ENCODE measurements around the gene HACE1.
"Not testable (repeated sequence)": the region's sequence is repeated elsewhere in the genome, so short reads cannot be mapped to it uniquely, and the experiment has no call there.

Gene HACE1

DNA sequence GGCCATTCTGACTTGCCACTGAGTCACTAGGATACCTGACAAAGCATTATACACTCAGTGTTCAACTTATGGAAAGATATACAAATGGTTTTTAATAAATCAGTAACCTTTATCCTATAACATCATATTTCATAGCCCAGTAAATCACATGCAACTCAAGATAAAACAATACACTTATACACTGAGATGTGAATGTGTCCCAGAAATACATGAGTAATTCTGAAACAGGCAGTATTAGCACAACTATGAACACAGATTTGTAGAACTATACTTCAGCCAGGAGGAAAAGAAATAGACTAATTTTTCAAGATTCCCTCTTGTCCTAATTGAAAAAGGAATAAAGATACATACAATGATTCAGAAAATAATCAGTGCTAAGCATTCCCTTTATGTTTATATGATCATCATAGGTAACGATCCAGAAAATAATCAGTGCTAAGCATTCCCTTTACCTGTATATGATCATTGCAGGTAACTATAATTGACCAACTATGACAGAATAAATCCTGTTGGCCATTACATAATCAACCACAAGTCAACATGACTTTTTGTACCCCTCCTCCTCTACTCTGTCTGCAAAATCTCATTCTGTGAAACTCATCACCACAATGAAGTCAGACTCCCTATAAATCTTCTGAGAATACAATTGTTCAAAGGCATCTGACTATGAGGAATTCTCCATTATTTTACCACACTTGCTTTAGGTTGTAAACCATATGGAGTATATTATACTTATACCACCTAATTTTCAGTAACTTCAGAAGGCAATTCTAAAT is 30.3 kb downstream of the HACE1 start:
- DNase-seq: no peak

DNA sequence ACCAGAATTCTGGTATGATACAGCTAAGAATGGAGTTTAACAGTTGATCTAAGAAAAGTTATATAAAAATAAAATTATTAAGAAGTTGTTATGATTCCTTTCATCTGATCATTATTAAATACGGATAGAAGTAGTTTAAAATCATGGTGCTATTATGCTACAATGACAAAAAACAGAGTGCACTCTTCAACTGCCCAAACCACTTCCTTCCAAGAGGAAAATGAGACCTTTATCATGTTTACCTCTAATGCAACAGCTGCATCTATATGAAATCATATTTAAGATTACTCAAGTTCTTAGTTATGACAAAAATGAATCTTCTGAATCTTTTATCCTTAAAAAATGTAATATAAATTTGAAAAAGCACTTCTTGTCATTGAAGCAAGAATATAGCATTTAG is 31.2 kb downstream of the HACE1 start:
- DNase-seq: no peak

DNA sequence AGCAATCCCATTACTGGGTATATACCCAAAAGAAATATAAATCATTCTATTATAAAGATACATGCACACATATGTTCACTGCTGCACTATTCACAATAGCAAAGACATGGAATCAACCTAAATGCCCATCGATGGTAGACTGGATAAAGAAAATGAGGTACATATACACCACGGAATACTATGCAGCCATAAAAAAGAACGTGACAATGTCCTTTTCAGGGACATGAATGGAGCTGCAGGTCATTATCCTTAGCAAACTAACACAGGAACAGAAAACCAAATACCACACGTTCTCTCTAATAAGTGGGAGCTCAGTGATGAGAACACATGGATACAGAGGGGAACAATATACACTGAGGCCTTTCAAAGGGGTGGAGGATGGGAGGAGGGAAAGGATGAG is 38.9 kb downstream of the HACE1 start:
- not testable (repeated sequence) for DNase-seq

DNA sequence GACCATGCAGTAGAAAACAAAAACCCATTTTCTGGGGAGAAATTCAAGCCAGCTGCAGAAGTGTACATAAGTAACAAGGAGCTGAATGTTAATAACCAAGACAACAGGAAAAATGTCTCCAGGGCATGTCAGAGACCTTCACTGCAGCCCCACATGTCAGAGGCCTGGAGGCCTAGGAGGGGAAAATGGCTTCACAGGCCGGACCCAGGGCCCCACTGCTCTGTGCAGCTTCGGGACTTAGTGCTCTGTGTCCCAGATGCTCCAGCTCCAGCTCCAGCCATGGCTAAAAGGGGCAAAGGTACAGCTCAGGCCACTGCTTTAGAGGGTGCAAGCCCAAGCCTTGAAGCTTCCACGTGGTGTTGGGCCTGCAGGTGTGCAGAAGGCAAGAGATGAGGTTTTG is 43.6 kb downstream of the HACE1 start:
- no peak for DNase-seq

DNA sequence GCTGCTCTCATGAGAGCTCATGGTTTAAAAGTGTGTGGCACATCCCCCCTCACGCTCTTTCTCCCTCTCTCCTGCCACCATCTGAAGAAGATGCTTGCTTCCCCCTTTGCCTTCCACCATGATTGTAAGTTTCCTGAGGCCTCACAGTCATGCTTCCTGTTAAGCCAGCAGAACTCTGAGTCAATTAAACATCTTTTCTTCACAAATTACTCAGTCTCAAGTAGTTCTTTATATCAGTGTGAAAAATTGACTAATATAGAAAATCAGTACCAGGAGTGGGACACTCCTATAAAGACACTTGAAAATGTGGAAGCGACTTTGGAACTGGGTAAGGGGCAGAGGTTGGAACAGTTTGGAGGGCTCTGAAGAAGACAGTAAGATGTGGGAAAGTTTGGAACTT is 45.0 kb downstream of the HACE1 start:
- DNase-seq: no peak

DNA sequence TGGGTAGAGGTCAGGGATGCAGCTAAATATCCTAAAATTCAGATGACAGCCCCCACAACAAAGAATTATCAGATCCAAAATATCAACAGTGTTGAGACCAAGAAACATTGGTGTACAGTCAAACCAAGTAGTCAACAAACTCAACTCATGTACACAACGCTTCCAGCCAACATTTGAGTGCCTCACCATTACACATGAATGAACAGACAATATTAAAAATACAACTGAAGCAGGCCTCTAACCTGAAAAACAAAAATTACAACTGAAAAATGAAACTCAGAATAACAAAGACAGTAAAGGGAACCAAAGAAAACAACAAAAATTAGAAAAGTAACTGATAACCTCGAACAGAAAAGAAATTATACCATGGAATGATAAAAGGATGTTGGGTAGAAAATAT is 46.2 kb downstream of the HACE1 start:
- DNase-seq: no peak

DNA sequence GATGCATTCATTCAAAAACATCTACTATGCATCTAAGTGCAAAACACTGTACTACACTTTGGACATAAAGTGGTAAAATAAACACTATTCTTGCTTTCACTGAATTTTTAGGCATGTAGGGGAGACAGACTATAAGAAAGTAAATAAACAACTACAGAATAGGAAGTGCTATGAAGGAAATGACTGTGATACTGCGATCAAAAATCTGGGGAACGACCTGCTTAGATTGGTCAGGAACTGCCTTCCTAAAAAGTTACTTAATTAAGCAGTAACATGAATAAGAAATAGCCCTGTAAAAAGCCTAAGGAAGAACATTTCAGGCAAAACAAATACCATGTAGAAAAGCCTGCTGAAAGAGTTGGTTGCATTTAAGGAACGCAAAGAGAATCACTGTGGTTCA is 50.6 kb downstream of the HACE1 start:
- no peak for DNase-seq

DNA sequence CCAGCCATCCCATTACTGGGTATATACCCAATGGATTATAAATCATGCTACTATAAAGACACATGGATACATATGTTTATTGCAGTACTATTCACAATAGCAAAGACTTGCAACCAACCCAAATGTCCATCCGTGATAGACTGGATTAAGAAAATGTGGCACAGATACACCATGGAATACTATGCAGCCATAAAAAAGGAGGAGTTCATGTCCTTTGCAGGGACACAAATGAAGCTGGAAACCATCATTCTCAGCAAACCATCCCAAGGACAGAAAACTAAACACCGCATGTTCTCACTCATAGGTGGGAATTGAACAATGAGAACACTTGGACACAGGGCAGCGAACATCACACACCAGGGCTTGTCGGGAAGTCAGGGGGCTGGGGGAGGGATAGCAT is 54.4 kb downstream of the HACE1 start:
- not testable (repeated sequence) for DNase-seq

DNA sequence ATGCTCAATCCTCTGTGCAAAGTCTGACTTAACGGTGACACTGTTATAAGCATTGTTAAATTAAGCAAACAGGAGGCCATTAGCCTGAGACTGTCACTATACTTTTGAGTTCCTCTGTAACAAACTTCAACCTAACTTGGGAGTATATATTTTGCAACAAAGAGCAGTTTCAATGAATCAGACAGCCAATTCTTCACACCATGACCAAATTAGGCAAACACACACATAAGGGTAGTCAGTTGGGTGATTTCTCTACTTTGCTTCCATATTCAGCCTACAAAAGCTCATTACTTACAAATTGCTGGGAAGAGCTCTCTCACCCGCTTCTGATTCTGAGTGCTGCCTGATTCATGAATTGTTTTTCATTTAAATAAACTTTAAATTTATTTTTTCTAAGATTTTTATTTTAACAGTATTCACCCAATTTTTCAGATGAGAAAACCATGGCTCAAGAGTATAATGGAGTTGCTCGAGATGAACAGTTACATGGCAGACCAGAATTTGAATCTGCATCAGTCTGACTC is 60.5 kb downstream of the HACE1 start:
- no peak for DNase-seq

DNA sequence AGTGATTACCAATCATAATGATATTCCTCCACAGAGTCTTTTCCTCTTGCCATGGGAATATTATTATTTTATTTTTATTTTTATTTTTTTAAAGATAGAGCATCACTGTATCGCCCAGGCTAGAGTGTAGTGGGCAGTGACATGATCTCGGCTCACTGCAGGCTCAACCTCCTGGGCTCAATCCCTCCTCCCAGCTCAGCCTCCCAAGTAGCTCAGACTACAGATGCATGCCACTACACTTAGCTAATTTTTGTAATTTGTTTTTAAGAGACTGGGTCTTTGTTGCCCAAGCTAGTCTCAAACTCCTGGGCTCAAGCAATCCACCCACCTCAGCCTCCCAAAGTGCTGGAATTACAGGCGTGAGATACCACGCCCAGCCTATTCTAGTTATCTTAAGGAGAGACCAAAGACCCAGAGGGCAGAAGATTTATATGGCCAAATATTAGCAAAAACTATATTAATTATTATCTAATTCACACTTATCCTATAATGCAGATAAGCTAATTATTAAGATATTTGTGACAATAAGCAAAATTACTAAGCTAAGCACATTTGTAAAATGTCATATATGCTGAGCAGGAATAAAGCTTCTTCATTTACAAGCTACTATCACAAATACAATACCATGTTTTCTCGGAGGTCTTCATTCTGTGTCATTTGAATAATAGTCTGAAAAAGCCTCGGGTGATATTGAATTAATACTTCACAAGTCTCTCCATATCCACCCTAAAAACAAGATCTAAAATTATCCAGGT is 63.5 kb downstream of the HACE1 start:
- DNase-seq: no peak

DNA sequence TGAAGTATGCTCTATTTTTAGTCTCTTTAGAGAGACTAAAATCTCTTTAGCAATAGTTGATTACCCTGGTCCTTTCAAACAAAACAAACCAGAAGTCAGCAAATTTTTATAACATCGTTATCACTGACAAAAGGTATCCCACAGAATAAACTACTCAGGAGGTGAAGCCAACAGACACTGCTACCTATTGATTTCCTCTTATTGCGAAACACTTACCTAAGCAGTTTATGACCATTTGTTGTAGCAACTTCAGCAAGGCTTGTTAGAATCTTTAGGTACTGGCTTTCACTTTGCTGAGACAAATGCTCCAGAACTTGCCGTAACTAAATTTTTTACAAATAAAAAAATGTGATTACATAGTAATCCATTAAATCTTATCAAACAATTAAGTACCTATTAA is 64.4 kb downstream of the HACE1 start:
- no peak for DNase-seq

DNA sequence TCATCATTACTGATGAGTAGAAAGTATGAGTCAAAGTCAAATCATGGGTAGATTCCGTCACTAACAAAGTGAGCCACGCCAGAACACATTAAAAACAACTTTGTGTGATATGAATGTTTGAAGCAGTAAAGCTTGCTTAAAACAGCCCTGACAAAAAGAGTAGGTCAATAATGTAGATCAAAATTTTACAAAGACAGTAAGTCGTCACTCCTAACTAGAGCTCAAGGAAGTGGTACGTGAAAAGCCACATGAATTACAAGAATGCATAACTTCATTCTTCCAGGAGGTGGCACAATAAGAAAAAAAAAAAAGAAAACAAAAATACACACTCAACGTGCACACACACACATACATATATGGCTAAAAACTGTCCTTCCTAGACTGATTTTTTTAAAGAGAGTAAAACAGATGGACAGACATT is 69.9 kb downstream of the HACE1 start:
- no peak for DNase-seq

DNA sequence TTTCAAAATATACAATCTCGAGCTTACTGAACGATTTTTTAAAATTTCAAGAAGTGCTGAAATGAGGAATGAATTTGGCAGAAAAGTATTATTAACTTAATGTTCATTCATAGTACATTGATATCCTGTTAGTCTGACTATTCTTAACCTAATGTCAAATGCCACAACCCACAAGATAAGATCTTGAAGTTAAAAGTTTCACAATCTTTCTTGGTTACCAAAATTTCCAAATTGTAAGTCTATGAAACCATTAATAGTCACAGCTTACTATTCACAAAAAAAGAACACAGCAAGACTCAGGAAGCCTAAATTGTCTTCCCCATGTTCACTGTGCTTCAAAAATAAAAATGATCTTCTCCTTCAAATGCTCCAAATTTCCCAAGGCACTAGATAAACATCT is 71.3 kb downstream of the HACE1 start:
- no peak for DNase-seq

DNA sequence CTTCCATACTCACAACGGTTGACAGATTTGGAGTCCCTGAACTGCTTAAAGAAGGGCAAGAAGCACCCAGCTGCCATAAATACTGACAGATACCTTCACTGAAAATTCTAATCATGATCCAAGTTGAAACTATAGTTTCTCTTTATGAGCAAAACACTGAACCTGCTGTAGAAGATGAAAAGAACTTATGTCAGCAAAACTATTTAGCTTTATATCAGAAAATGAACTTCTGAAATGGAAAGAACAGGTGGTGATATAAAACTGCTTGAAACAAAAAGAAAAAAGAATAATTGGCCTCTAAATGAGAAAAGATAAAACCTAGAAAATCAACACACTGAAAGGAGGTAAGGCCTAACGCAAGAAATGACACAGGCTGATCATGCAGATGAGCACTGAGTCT is 72.4 kb downstream of the HACE1 start:
- DNase-seq: no peak

DNA sequence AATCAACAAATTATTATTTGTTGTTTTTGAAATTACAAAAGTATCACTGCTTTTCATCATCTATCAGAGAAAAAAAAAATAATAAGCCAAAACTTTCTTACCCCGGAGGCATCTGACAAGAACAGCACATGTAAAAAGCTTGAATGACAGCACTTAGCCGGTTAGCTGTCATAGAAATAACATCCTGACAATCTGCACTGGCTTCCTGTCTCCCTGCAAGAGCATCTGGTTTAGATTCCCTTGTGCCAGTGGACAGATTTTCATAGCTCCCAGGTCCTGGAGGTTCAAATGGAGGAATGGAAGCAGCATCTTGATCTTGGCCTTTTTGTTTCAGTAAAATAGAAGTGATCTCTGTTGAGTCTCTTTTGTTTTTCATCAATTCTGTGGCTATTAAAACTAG is 74.8 kb downstream of the HACE1 start:
- no peak for DNase-seq

DNA sequence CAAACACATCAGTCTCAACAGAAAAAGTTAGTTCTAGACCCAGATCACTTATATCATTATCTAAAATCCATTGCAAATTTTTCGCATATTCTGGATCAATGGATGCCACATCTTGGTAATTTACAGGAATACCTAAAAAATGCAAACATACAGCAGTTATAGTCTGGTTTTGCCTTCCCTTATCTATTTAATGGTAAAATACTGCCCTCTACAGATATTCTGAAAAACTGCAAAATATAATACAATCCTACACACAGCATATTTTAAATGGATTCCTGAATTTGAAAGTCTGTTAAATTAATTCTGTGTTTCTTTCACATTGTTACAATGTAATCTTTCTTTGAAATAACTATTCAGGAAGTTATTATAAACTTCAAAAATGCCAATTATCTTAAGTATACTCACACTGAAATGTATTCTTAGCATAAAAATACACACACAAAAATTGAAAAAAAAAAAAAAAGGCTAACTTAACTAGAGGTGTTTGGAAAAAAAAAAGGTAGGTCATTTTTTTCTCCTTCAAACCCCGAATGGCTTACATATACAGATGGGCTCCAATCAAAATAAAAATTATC is 88.4 kb downstream of the HACE1 start:
- DNase-seq: no peak

DNA sequence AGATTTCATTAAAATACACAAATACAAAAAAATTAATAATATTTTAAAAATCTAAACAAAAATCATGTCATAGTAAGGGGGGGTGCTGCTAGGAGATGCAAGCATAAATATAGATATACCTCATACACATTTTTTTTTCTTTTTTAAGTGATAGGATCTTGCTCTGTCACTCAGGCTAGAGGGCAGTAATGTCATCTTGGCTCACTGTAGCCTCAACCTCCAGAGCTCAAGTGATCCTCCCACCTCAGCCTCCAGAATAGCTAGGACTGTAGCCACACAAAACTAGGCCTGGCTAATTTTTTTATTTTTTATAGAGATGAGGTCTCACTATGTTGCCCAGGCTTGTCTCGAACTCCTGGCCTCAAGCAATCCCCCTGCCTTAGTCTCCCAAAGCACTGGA is 90.8 kb downstream of the HACE1 start:
- no peak for DNase-seq

DNA sequence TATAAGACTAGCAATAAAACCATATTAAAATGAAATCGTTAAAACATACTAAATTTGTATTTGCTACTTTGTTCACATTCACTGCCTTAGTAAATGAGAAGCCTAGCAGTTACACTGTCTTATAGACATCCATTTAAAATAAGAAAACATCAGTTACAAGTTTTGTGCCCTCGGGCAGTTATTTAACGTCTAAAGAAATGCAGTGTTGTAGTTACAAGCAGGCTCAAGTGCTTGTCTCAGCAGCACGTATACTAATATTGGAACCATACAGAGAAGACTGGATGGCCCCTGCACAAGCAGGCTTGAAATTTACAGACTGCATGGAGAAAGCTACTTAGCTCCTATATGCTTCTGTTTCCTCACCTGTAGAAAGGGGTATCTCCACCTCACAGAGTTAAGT is 93.1 kb downstream of the HACE1 start:
- DNase-seq: no peak

DNA sequence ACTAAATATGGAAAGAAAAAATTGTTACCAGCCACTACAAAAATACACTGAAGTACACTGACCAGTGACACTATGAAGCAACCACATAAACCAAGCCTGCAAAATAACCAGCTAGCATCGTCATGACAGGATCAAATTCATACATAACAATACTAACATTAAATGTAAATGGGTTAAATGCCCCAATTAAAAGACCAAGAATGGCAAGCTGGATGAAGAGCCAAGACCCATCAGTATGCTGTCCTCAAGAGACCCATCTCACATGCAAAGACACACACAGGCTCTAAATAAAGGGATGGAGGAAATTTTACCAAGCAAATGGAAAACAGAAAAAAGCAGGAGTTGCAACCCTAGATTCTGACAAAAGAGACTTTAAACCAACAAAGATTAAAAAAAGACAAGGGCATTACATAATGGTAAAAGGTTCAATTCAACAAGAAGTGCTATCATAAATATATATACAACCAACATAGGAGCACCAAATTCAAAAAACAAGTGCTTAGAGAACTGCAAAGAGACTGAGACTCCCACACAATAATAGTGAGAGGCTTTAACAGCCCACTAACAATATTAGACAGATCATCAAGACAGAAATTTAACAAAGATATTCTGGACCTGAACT is 104.8 kb downstream of the HACE1 start:
- DNase-seq: no peak

DNA sequence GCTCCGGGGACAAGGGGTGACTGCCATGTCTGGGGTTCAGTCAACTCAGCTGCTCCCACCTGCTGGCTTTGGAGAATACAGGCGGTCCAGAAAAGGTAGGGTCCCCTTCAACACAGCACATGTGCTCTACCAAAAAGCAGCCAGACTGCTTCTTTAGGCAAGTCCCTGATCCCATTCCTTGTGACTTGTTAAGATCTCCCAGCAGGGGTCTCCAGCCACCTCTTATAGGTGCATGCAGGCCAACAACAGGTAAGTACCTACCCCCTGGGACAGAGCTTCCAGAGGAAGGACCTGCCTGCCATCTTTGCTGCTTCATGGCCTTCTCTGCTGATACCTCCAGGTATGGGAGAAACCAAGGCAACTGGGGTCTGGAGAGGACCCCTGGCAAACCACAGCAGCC is 106.5 kb downstream of the HACE1 start:
- no peak for DNase-seq

DNA sequence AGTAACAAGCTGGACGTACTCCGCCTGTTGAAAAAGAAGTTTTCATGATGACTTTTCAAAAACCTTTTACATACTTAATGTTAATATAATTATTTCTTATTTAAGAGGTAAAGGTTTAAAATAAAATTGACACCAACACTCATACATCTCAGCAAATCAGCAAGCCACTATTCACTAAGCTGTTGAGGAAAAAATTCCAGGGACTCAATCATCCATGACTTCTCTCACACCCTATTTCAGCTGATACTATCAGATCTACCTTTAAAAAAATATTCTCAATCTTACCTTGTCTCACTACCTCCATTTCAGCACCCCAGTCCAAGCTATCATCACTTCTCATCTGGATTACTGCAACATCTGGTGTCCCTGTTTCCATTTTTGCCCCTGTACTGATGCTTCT is 109.3 kb downstream of the HACE1 start:
- DNase-seq: no peak

DNA sequence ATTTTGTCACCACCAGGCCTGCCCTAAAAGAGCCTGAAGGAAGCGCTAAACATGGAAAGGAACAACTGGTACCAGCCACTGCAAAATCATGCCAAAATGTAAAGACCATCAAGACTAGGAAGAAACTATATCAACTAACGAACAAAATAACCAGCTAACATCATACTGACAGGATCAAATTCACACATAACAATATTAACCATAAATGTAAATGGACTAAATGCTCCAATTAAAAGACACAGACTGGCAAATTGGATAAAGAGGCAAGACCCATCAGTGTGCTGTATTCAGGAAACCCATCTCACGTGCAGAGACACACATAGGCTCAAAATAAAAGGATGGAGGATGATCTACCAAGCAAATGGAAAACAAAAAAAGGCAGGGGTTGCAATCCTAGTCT is 120.6 kb downstream of the HACE1 start:
- DNase-seq: not testable (repeated sequence)

DNA sequence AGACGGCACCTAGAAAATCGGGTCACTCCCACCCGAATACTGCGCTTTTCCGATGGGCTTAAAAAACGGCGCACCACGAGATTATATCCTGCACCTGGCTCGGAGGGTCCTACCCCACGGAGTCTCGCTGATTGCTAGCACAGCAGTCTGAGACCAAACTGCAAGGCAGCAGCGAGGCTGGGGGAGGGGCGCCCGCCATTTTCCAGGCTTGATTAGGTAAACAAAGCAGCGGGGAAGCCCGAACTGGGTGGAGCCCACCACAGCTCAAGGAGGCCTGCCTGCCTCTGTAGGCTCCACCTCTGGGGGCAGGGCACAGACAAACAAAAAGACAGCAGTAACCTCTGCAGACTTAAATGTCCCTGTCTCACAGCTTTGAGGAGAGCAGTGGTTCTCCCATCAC is 122.2 kb downstream of the HACE1 start:
- DNase-seq: not testable (repeated sequence)

DNA sequence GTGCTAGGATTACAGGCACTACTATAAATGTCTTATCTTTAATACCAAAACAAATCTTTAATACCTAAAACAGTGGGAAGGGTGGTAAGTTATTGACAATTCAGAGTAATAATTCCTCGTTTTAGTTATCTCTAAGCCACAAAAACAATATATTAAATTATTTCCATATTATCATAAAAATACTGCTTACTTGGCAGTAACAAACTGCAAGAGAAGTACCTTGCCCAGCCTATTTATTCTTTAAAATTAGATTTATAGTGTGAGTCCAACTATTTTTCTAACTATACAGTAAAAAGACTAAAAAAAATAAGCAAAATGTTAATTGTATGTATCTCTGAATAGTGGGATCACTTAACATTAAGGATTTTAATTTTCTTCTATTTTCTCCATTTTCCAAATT is 123.2 kb downstream of the HACE1 start:
- DNase-seq: no peak
